Measurements from ENCODE around the gene TRIM32. TPM values are rescaled to one million over a fixed set of nuclear protein-coding genes. Genes with fewer than 3 reads are reported as not detected.

Gene TRIM32, protein sequence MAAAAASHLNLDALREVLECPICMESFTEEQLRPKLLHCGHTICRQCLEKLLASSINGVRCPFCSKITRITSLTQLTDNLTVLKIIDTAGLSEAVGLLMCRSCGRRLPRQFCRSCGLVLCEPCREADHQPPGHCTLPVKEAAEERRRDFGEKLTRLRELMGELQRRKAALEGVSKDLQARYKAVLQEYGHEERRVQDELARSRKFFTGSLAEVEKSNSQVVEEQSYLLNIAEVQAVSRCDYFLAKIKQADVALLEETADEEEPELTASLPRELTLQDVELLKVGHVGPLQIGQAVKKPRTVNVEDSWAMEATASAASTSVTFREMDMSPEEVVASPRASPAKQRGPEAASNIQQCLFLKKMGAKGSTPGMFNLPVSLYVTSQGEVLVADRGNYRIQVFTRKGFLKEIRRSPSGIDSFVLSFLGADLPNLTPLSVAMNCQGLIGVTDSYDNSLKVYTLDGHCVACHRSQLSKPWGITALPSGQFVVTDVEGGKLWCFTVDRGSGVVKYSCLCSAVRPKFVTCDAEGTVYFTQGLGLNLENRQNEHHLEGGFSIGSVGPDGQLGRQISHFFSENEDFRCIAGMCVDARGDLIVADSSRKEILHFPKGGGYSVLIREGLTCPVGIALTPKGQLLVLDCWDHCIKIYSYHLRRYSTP
- 21.4 and 21.5 TPM in 2 replicates for total RNA-seq
- long read RNA-seq, transcript TRIM32-203 (2 exons, 3,717 nt) = major isoform, 29 of 60 reads
- long read RNA-seq, transcript TRIM32-201 (2 exons, 3,688 nt) = minor isoform, 21 of 60 reads
- long read RNA-seq, partial matches to known transcripts = 0 of 60 reads
- long read RNA-seq, other reads (novel, unspliced or antisense) = 10 of 60 reads

- H3K27me3 Mint-ChIP-seq (ENCODE audit: low read depth) = peaks cover 4% of the 10 kb centered on the region
- peak; percentile 98 for DNase-seq (ENCODE audit: low read depth, low spot score)
- H3K4me3 Mint-ChIP-seq = peak within 1 kb of the TSS; percentile 95
- H3K9me3 Mint-ChIP-seq = no peaks in the 10 kb centered on the region
- peak within 1 kb of the TSS; percentile 43 for H3K27ac Mint-ChIP-seq (ENCODE audit: unreplicated experiment)
- TF ChIP-seq CTCF (conservative IDR thresholded peaks at IDR 0.05) = no peak
- H3K4me1 Mint-ChIP-seq = peaks cover 33% of the 10 kb centered on the region
- H3K36me3 Mint-ChIP-seq (ENCODE audit: low read depth) = peaks cover 8% of the 10 kb centered on the region
Observed at GRCh38 chr9:116687074-116687753, at the start of gene TRIM32. Gene TRIM32 (plus strand): TSS chr9:116687305. CDS start chr9:116697743, 10,438 bp downstream.

- no peak overlapping the region for H3K4me3 Mint-ChIP-seq
Observed at GRCh38 chr9:116639251-116639741, 47.8 kb upstream of the TRIM32 start.

GRCh38 chr9:116641292-116642059, 45.6 kb upstream of the TRIM32 start:
- Mint-ChIP-seq H3K4me3 (no peak overlapping the region), H3K27me3 (ENCODE audit: low read depth) (no peaks in the 10 kb centered on the region), H3K27ac (ENCODE audit: unreplicated experiment) (no peak overlapping the region), H3K9me3 (no peaks in the 10 kb centered on the region), H3K36me3 (ENCODE audit: low read depth) (no peaks in the 10 kb centered on the region), H3K4me1 (no peaks in the 10 kb centered on the region)
- no peak for DNase-seq (ENCODE audit: low read depth, low spot score)
- TF ChIP-seq CTCF (conservative IDR thresholded peaks at IDR 0.05) = no peak

More at GRCh38 chr9:116639251-116639741, 47.8 kb upstream of the TRIM32 start:
- Mint-ChIP-seq H3K9me3 (no peaks in the 10 kb centered on the region), H3K4me1 (no peaks in the 10 kb centered on the region), H3K27ac (ENCODE audit: unreplicated experiment) (no peak overlapping the region), H3K36me3 (ENCODE audit: low read depth) (no peaks in the 10 kb centered on the region), H3K27me3 (ENCODE audit: low read depth) (no peaks in the 10 kb centered on the region)
- no peak for TF ChIP-seq CTCF (conservative IDR thresholded peaks at IDR 0.05)
- DNase-seq (ENCODE audit: low read depth, low spot score) = no peak

DNA sequence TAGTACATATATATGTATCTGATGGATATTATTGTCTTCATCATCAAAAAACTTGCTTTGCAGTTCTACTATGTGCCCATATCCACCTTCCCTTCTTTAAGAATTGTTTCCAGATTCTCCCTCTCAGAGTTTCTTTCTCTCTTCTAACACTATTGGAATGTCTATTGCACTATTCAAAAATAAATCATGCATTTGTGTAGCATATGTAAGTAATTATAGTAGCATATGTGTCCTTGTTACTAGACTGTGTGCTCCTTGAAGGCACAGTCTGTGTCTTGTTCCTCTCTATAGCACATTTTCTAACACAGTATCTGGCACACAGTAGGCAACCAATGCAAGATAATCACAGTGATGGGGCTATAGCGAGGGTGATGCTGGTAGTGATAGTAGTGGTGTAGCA, 43.4 kb upstream of the TRIM32 start:
- Mint-ChIP-seq H3K4me3 (no peak overlapping the region), H3K27ac (ENCODE audit: unreplicated experiment) (no peak overlapping the region), H3K4me1 (no peaks in the 10 kb centered on the region), H3K36me3 (ENCODE audit: low read depth) (no peaks in the 10 kb centered on the region), H3K27me3 (ENCODE audit: low read depth) (no peaks in the 10 kb centered on the region), H3K9me3 (no peaks in the 10 kb centered on the region)
- TF ChIP-seq CTCF (conservative IDR thresholded peaks at IDR 0.05) = no peak
- no peak for DNase-seq (ENCODE audit: low read depth, low spot score)
